OCI-LY3 (cell line): ENCODE results near the gene EPN2.
"Not testable (repeated sequence)": the region's sequence is repeated elsewhere in the genome, so short reads cannot be mapped to it uniquely, and the experiment has no call there.

ENCODE experiments used
- H2AFZ ChIP-seq: fragments of 200-600, 300-600 bp; shearing (Covaris generic); 2 replicates; pipeline ENCODE4 v1.6.0; 2014; ENCODE audit warnings: antibody characterized with exemption, low read depth, low read length
- H3K27ac ChIP-seq: fragments of 200-600, 300-600 bp; sonication (generic); 2 replicates; pipeline ENCODE4 v1.5.1; 2014; ENCODE audit warnings: mild to moderate bottlenecking, low read length, moderate library complexity, mixed read lengths
- H3K27me3 ChIP-seq: fragments of 200-600, 300-600 bp; sonication (generic); 2 replicates; pipeline ENCODE4 v1.6.1; 2014; ENCODE audit warnings: low read depth, low read length, mixed read lengths
- H3K36me3 ChIP-seq: fragments of 200-600, 300-600 bp; sonication (generic); replicated peaks from 2 replicates; pipeline ENCODE3; 2014; ENCODE audit warnings: low read depth, low read length, mixed read lengths
- H3K4me1 ChIP-seq: fragments of 300-600, 200-600 bp; sonication (generic); 2 replicates; pipeline ENCODE4 v1.6.1; 2014; ENCODE audit warnings: low read length, mixed read lengths
- H3K4me2 ChIP-seq: fragments of 200-600, 300-600 bp; sonication (generic); 2 replicates; pipeline ENCODE4 v1.6.1; 2014; ENCODE audit warnings: low read length, mixed read lengths
- H3K4me3 ChIP-seq: fragments of 300-600, 200-600 bp; sonication (generic); 2 replicates; pipeline ENCODE4 v1.5.1; 2014; ENCODE audit warnings: antibody characterized with exemption, mild to moderate bottlenecking, low read length, moderate library complexity
- H3K79me2 ChIP-seq: fragments of 300-600, 200-600 bp; shearing (Covaris generic); 2 replicates; pipeline ENCODE4 v1.6.1; 2014; ENCODE audit warnings: mild to moderate bottlenecking, low read length, mixed read lengths
- H3K9ac ChIP-seq: fragments of 300-600, 200-600 bp; shearing (Covaris generic); 2 replicates; pipeline ENCODE4 v1.6.0; 2014; ENCODE audit warnings: mild to moderate bottlenecking, low read length, moderate library complexity
- H3K9me3 ChIP-seq: fragments of 200-600, 300-600 bp; shearing (Covaris generic); 2 replicates; pipeline ENCODE4 v1.6.1; 2014; ENCODE audit warnings: low read length, mixed read lengths; ENCODE audit not compliant: insufficient read depth
- H4K20me1 ChIP-seq: fragments of 200-600, 300-600 bp; sonication (generic); 2 replicates; pipeline ENCODE4 v1.6.1; 2016; ENCODE audit warnings: low read length, mixed read lengths; ENCODE audit not compliant: insufficient read depth
- CTCF ChIP-seq: fragments of 200-600, 300-600 bp; sonication (generic); IDR thresholded peaks from 2 replicates; pipeline ENCODE4 v1.5.1; 2014; ENCODE audit warnings: antibody characterized with exemption, low read length, low read depth
- EZH2phosphoT487 ChIP-seq: fragments of 200-600 bp; shearing (Covaris generic); IDR thresholded peaks from 2 replicates; pipeline ENCODE4 v1.6.1; 2018; ENCODE audit warnings: antibody characterized with exemption, mixed run types, low read depth

Gene EPN2

GRCh38 chr17:19346351-19347255 is 109.4 kb downstream of the EPN2 start:
- no peaks in the 10 kb centered on the region for H4K20me1 ChIP-seq
- H3K27me3 ChIP-seq: no peaks in the 10 kb centered on the region
- H2AFZ ChIP-seq: no peak overlapping the region
- no peak for TF ChIP-seq CTCF
- TF ChIP-seq EZH2phosphoT487: no peak
- no peaks in the 10 kb centered on the region for H3K79me2 ChIP-seq
- H3K4me1 ChIP-seq: no peaks in the 10 kb centered on the region
- no peak overlapping the region for H3K4me2 ChIP-seq
- H3K9me3 ChIP-seq: no peaks in the 10 kb centered on the region
- no peak overlapping the region for H3K9ac ChIP-seq
- no peak overlapping the region for H3K4me3 ChIP-seq
- no peak overlapping the region for H3K27ac ChIP-seq
- no peaks in the 10 kb centered on the region for H3K36me3 ChIP-seq

GRCh38 chr17:19347323-19348080 is 110.3 kb downstream of the EPN2 start:
- Histone ChIP-seq H3K27me3 (no peaks in the 10 kb centered on the region), H3K9ac (no peak overlapping the region), H3K79me2 (no peaks in the 10 kb centered on the region), H4K20me1 (no peaks in the 10 kb centered on the region), H3K4me1 (no peaks in the 10 kb centered on the region), H3K36me3 (no peaks in the 10 kb centered on the region), H2AFZ (no peak overlapping the region), H3K4me2 (no peak overlapping the region), H3K4me3 (no peak overlapping the region), H3K27ac (no peak overlapping the region), H3K9me3 (no peaks in the 10 kb centered on the region)
- TF ChIP-seq EZH2phosphoT487 (no peak), CTCF (no peak)

- Histone ChIP-seq H3K9me3 (no peaks in the 10 kb centered on the region), H3K9ac (no peak overlapping the region), H3K79me2 (no peaks in the 10 kb centered on the region), H3K4me1 (no peaks in the 10 kb centered on the region), H3K36me3 (no peaks in the 10 kb centered on the region), H3K4me2 (no peak overlapping the region), H2AFZ (no peak overlapping the region), H3K4me3 (no peak overlapping the region), H4K20me1 (no peaks in the 10 kb centered on the region), H3K27ac (no peak overlapping the region), H3K27me3 (no peaks in the 10 kb centered on the region)
- TF ChIP-seq CTCF (no peak), EZH2phosphoT487 (no peak)
These were observed 111.0 kb downstream of the EPN2 start for GRCh38 chr17:19348081-19348650.

- no peaks in the 10 kb centered on the region for H3K79me2 ChIP-seq
- no peak for TF ChIP-seq CTCF
- TF ChIP-seq EZH2phosphoT487: no peak
- no peak overlapping the region for H3K4me2 ChIP-seq
- H3K27me3 ChIP-seq: no peaks in the 10 kb centered on the region
- H3K4me3 ChIP-seq: no peak overlapping the region
- H3K27ac ChIP-seq: no peak overlapping the region
- H3K4me1 ChIP-seq: no peaks in the 10 kb centered on the region
- no peak overlapping the region for H2AFZ ChIP-seq
- H3K36me3 ChIP-seq: no peaks in the 10 kb centered on the region
- no peaks in the 10 kb centered on the region for H4K20me1 ChIP-seq
- H3K9ac ChIP-seq: no peak overlapping the region
- H3K9me3 ChIP-seq: no peaks in the 10 kb centered on the region
These were observed 111.6 kb downstream of the EPN2 start for GRCh38 chr17:19348806-19349205.

GRCh38 chr17:19353401-19353800 is 116.2 kb downstream of the EPN2 start:
- H3K4me1 ChIP-seq, H4K20me1 ChIP-seq, H3K27me3 ChIP-seq, H2AFZ ChIP-seq, H3K27ac ChIP-seq, H3K4me3 ChIP-seq, H3K79me2 ChIP-seq, H3K36me3 ChIP-seq, H3K9ac ChIP-seq, H3K9me3 ChIP-seq, H3K4me2 ChIP-seq: not testable (repeated sequence)
